Tracheal epithelial cell (primary cell): Measurements from ENCODE around the gene C5AR2. TPM values are rescaled to one million over a fixed set of nuclear protein-coding genes. Genes with fewer than 3 reads are reported as not detected.

ENCODE experiments used
- total RNA-seq: library from RNA; depleted of rRNA; stranded (reverse); fragments of >200 nt; gene quantifications from 2 replicates; pipeline ENCODE4 v1.2.1, GENCODE V29; 2014

The C5AR2 gene
- total RNA-seq: 0.24 TPM in 1 of 2 replicates, not detected in the other

GRCh38 chr19:47331931-47332547 lies at the start of gene C5AR2:
C5AR2 (plus strand) TSS chr19:47332175; CDS start chr19:47340800, 8,625 bp downstream.

GRCh38 chr19:47309608-47310007 lies 22.4 kb upstream of the C5AR2 start, which contains the start of gene C5AR1:
C5AR1 (plus strand) TSS chr19:47309861; CDS start chr19:47309896, 35 bp downstream.

DNA sequence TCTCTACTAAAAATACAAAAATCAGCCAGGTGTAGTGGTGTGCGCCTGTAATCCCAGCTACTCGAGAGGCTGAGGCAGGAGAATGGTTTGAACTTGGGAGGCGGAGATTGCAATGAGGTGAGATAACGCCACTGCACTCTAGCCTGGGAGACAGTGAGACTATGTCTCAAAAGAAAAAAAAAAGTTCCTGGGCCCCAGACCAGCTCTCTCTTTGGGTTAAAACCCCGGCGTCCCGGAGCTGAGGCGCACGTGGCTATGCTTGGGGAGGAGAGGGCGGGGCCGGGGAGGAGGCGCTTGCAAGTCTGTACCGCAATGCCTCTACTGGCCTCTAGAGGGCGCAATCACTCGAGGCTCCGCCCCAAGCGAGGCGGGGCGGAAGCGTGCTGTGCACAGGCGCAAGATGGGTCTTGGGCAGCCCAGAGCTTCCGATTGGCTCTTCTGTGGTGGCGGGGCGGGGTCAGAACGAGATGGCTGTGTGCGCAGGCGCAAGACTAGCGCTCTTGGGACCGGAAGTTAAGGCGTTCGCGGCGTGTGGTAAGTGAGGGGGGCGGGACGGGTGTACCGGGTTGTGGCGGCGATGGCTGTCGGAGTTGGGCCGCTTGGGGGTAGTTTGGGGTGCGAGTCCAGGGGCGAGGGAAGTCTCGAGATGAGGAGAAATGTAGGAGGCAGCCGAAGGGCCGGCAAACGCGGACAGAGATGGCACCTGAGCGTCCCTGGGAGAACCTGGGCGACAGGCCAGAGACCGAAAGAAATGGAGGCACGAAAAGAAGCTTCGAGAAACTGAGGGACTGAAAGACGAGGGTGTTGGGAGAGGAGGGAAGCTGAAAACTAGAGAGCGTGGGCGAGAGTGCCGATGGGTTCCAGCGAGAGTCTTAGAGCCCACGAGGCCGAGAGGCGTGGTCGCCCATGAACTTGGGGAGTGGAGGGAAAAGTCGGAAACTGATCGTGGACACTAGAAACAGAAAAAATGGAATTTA lies 17.1 kb downstream of the C5AR2 start, which contains the start of gene DHX34:
DHX34 (plus strand) TSS at position 497 of the 977 bp plus-strand sequence. CDS start 3,716 bp downstream, outside the sequence.

Other genes starting within 250 kb of the C5AR2 start
- gene ZC3H4, start 218.4 kb upstream of the C5AR2 start, total RNA-seq: 4.9 and 5.1 TPM in 2 replicates
- 75.7 and 82.9 TPM in 2 replicates for gene SAE1, start 201.3 kb upstream of the C5AR2 start, total RNA-seq
- 14.5 and 18.8 TPM in 2 replicates for gene BBC3, start 101.0 kb upstream of the C5AR2 start, total RNA-seq
- 3.2 and 3.4 TPM in 2 replicates for gene CCDC9, start 75.7 kb upstream of the C5AR2 start, total RNA-seq
- 0.43 and 0.48 TPM in 2 replicates for gene INAFM1, start 57.3 kb upstream of the C5AR2 start, total RNA-seq
- 0.21 and 0.24 TPM in 2 replicates for gene C5AR1, start 22.3 kb upstream of the C5AR2 start, total RNA-seq
- gene DHX34, start 17.1 kb downstream of the C5AR2 start, total RNA-seq: 14.1 and 17.6 TPM in 2 replicates
- gene MEIS3, start 87.4 kb downstream of the C5AR2 start, total RNA-seq: 6.2 and 25.8 TPM in 2 replicates
- gene SLC8A2, start 139.7 kb downstream of the C5AR2 start, total RNA-seq: under 0.01 TPM in 1 of 2 replicates, not detected in the other
- 3.4 and 5.5 TPM in 2 replicates for gene KPTN, start 152.0 kb downstream of the C5AR2 start, total RNA-seq
- gene NAPA, start 182.9 kb downstream of the C5AR2 start, total RNA-seq: 36.2 and 57.1 TPM in 2 replicates
- not detected in 2 replicates for gene ZNF541, start 241.0 kb downstream of the C5AR2 start, total RNA-seq